NCI-H2196 treated with DMSO at 0.1 percent for 48 hours (cell line): ENCODE data around the gene OSGEPL1.
"Not testable (repeated sequence)": the region's sequence is repeated elsewhere in the genome, so short reads cannot be mapped to it uniquely, and the experiment has no call there.

Experiments
- DNase-seq: peaks from one replicate; lab custom pipeline; 2025; ENCODE audit not compliant: unreplicated experiment; lab: John Stamatoyannopoulos, UW

Gene OSGEPL1

DNA sequence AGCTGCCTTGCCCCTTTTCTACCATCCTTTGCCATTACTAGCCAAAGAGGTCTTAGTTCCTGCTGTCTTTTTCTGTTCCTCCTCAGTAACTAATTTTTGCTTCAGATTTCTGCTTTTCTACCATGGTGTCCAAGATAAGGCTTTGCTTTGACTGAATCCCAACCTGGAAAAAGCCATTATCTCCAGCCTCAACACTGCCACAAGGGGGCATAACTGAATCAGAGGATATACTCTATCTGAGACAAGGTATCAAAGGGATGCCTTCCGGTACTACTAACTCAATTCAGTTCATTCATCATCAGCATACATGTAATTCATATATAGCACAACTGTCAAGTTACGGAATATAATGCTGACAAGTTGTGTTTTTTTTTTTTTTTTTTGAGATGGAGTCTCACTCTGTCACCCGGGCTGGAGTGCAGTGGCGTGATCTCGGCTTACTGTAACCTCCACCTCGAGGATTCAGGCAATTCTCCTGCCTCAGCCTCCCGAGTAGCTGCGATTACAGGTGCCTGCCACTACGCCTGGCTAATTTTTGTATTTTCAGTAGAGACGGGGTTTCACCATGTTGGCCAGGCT is 11.4 kb downstream of the OSGEPL1 start:
- DNase-seq: no peak

DNA sequence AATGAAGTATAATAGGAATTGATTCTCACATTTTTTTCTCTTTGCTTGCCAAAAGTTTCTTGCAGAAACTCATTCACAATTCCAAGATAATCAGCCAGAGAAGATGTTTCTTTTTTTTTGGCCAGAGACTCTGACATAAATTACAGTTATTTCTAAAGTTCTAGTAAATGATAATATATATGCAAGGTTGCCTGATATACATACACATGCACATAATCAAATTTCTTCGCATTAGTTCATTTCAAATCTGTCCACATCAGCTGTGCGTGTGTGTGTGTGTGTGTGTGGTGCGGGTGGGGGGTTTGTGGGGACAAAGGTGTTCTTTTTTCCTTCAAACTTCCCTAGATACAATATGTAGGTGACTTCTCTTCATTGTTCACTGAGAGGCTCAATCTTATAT is 33.2 kb downstream of the OSGEPL1 start:
- no peak for DNase-seq

DNA sequence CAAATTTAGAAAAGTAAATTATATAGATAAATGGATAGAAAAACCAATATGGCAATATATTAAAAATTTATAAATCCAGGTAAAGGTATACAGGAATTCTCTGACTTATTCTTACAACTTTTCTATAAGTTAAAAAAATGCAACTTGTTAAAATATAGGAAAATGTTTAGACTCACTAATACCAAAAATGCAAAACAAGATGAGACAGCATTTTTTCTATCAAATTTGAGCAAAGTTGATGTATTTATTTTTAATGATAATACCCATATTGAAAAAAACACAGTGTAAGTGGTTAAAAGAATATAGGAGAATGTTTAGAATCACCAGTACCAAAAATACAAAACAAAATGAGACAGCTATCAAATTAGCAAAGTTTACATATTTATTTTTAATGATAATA is 35.7 kb downstream of the OSGEPL1 start:
- no peak for DNase-seq

DNA sequence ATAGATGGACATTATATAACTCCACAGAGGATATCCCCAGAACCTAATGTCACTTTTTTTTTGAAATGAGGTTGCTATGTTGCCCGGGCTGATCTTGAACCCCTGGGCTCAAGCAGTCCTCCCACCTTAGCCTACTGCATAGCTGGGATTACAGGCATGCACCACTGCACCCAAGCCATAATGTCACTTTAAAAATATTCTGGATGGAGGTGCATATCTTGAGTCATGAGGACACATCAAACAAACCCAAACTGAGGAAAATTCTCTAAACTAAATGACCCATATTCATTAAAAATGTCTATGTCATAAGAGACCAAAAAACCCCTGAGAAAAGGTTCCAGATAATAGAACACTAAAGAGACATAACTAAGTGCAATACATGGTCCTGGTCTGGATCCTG is 36.3 kb downstream of the OSGEPL1 start:
- no peak for DNase-seq

DNA sequence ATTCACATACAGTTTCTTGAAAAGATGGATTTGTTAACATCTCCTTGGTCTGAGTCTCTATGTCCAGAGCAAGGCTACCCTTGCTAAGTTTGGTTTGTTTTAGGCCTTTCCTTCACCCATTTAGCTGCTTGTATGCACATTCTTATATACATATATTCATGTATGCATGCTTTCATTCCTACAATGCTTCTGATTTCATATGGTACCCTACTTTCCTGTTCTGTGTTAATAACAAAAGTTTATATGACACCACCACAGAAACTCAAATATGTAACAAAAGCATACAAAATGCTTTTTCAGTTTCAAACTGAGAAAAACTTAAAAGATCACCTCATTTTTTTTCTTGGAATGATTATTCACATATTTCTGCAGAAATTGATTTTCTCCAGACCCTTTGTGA is 39.4 kb downstream of the OSGEPL1 start:
- no peak for DNase-seq

DNA sequence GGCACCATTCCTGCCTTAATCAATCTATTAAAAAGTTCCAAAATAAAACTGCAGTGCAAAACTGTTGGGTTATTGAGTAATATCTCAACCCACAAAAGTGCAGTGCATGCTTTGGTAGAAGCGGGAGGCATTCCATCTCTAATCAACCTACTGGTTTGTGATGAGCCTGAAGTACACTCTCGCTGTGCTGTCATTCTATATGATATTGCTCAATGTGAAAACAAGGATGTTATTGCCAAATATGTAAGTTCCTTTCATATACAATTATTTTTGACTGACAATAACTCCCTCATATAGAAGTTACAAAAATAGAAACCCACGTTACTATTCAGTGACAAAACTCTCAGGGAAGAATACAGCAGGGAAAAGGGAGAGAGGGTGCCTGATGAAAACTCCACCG is 43.0 kb downstream of the OSGEPL1 start:
- no peak for DNase-seq

DNA sequence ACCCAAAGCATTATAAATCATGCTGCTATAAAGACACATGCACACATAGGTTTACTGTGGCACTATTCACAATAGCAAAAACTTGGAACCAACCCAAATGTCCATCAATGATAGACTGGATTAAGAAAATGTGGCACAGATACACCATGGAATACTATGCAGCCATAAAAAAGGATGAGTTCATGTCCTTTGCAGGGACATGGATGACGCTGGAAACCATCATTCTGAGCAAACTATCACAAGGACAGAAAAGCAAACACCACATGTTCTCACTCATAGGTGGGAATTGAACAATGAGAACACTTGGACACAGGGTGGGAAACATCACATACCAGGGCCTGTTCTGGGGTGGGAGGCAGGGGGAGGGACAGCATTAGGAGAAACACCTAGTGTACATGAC is 45.0 kb downstream of the OSGEPL1 start:
- not testable (repeated sequence) for DNase-seq

DNA sequence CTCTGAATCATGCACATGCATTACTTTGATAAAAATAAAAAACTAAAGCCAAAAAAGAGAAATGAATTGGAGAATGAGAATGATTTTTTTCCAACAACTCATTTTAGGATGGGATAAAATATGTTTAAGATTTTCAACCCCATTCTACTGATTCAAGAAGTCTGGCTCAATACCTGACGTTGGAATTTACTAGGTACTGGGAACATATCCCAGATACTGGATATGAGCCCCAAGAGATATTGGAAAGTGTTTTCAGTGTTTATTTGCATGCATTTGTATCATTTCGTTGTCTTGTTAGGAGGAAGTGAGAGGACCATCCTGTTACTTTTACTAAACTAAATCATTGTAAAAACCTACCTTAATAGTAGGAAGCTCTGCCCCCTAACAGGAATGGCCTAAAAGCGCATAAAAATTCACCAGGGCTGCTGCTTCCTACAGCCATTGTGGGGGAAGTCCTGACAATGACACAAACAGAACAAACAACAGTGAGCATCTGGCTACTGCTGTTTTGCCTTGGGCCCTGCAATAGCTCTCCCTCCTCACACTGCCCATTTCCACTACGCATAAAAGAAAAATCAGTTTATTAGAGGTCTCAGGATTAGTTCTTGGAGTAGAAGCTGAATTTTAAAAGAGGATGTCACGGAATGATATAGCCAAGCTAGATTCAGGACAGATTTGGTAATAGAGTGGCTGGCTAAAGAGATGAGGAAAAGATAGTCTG is 52.9 kb downstream of the OSGEPL1 start:
- no peak for DNase-seq

DNA sequence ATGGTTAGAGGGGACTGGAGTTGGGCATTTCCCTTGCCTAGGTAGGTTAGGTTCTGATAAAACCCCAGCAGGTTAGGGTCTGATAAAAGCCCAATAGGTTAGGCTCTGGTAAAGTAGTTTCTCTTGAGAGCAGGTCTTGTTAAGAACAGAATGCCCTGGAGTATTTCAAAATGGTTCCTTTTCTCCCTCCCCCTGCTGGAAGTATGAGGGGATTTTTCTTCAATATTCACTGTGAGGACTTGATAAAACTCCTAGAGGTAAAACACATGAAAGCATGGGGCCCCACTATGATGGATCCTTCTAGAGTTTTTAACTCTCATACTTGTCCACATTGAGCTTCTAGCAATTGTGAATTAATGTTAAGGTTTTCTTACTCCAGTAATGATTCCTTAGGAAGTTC is 60.5 kb downstream of the OSGEPL1 start:
- DNase-seq: no peak

DNA sequence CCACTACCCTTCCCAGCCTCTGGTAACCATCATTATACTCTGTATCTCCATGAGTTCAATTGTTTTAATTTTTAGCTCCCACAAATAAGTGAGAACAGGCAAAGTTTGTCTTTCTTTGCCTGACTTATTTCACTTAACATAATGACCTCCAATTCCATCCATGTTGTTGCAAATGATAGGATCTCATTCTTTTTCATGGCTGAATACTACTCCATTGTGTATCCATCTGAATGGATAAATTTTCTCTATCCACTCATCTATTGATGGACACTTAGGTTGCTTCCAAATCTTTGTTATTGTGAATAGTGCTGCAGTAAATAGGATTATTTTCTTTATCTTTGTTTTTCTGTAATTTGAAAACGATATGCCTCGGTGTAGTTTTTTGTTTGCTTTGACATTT is 61.9 kb downstream of the OSGEPL1 start:
- DNase-seq: no peak

DNA sequence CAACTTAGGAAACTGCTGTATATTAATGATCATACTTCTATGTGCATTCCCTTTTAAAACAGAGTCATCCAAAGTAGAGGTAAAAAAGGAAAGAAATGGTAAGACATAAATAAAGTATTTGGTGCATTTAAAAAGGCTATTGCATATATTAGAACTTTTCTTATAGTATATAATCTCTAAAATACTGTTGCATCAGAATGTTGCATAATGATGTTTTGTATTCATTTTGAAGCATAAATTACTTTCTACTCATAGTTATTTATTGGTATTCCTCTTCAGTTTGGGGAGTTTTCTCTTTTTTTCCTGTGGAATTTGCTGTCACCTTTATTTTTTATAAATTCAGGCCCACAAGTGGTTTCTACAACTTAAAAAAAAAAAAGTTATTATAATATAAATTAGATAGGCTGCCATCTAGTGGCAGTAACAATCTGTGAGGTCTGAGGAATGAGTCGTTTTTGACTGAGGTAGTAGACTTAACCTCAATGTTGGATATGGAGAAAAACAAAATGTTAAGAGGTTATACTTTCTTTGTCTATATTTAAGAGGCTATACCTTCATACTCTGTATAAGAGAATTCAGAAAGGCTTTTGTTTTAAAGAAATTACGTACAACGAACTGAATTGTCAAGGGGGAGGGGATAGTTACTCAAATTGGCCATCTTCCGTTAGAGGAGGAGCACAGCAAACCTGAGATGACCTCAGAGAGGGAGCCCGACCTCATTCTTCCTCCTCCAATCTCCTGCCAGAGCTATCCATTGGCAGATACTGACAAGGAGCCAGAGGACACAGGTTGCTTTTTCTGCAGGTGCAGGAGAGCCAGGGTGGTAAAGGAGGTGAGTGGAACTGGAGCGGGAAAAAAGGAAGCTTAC is 64.3 kb downstream of the OSGEPL1 start:
- DNase-seq: peak; percentile 37
